IMR-90 (cell line): Measurements from ENCODE around the gene ETFA. TPM values are rescaled to one million over a fixed set of nuclear protein-coding genes. Genes with fewer than 3 reads are reported as not detected.
A peak's percentile ranks its signal among the peaks of the same experiment; 100 is the strongest.

Experiments used
- ATAC-seq: fragments of 200-7000 bp; cut with Tn5 transposase; 2 replicates; pipeline ENCODE4 v1.9.1; 2020; ENCODE audit warnings: low read depth, mild to moderate bottlenecking, moderate library complexity
- BruUV-seq: library from RNA; stranded (reverse); fragments of 400-500 nt; replicated peaks from 2 replicates; lab custom pipeline; 2021; lab: Mats Ljungman, UMichigan
- CTCF ChIA-PET: fragments of 300-600 bp; formaldehyde crosslinking; extraction: SDS; loops from one replicate; lab custom pipeline; 2021; ENCODE audit warnings: antibody characterized with exemption; lab: Yijun Ruan, JAX
- POLR2A ChIA-PET: fragments of 300-600 bp; sonication (Branson Sonifier 250); formaldehyde crosslinking; loops from one replicate; lab custom pipeline; 2022; ENCODE audit warnings: antibody characterized with exemption; ENCODE audit not compliant: unreplicated experiment; lab: Charles Lee
- DNase-seq: peaks from one replicate; pipeline ENCODE4 v3.0.0; 2013
- H2AFZ ChIP-seq: replicated peaks from 2 replicates; pipeline ENCODE3; 2013; ENCODE audit warnings: low read length, mild to moderate bottlenecking; ENCODE audit not compliant: poor library complexity
- H2AK5ac ChIP-seq: 2 replicates; pipeline ENCODE4 v1.6.1; 2013; ENCODE audit warnings: low read depth, low read length, inconsistent platforms
- H2AK9ac ChIP-seq: replicated peaks from 2 replicates; pipeline ENCODE3; 2013; ENCODE audit warnings: mild to moderate bottlenecking, low read depth, low read length, moderate library complexity; ENCODE audit not compliant: poor library complexity
- H2BK120ac ChIP-seq: 2 replicates; pipeline ENCODE4 v1.6.1; 2013; ENCODE audit warnings: low read depth, low read length, inconsistent platforms
- H2BK15ac ChIP-seq: 3 replicates; pipeline ENCODE4 v1.6.1; 2013; ENCODE audit warnings: low read depth, low read length, inconsistent platforms
- H2BK20ac ChIP-seq: 2 replicates; pipeline ENCODE4 v1.6.1; 2013; ENCODE audit warnings: low read depth, mild to moderate bottlenecking, inconsistent platforms, low read length, moderate library complexity
- H2BK5ac ChIP-seq: 2 replicates; pipeline ENCODE4 v1.6.1; 2013; ENCODE audit warnings: mild to moderate bottlenecking, low read depth, low read length, inconsistent platforms; ENCODE audit not compliant: poor library complexity, severe bottlenecking
- H3K14ac ChIP-seq: replicated peaks from 2 replicates; pipeline ENCODE4 v1.6.1; 2013; ENCODE audit warnings: low read depth, low read length, inconsistent platforms
- H3K18ac ChIP-seq: 2 replicates; pipeline ENCODE4 v1.6.1; 2013; ENCODE audit warnings: low read depth, low read length, control low read depth
- H3K23ac ChIP-seq: 2 replicates; pipeline ENCODE4 v1.6.1; 2013; ENCODE audit warnings: low read depth, low read length, inconsistent platforms
- H3K27ac ChIP-seq: 2 replicates; pipeline ENCODE4 v1.5.1; 2013; ENCODE audit warnings: mild to moderate bottlenecking, control low read depth, low read length; ENCODE audit not compliant: insufficient read depth
- H3K27me3 ChIP-seq: 2 replicates; pipeline ENCODE4 v1.6.1; 2013; ENCODE audit warnings: low read length; ENCODE audit not compliant: control insufficient read depth, insufficient read depth
- H3K36me3 ChIP-seq: 2 replicates; pipeline ENCODE4 v1.6.1; 2013; ENCODE audit warnings: low read length, mixed read lengths; ENCODE audit not compliant: control insufficient read depth, insufficient read depth
- H3K4ac ChIP-seq: 2 replicates; pipeline ENCODE4 v1.6.1; 2013; ENCODE audit warnings: low read depth, low read length, inconsistent platforms
- H3K4me1 ChIP-seq: 2 replicates; pipeline ENCODE4 v1.6.1; 2013; ENCODE audit warnings: low read length, mixed read lengths; ENCODE audit not compliant: control insufficient read depth, insufficient read depth
- H3K4me2 ChIP-seq: 2 replicates; pipeline ENCODE4 v1.6.1; 2013; ENCODE audit warnings: low read depth, mild to moderate bottlenecking, control low read depth, low read length, moderate library complexity
- H3K4me3 ChIP-seq: 2 replicates; pipeline ENCODE4 v1.5.1; 2013; ENCODE audit warnings: low read depth, mild to moderate bottlenecking, control low read depth, low read length, moderate library complexity; ENCODE audit not compliant: insufficient read depth
- H3K56ac ChIP-seq: 2 replicates; pipeline ENCODE4 v1.6.1; 2013; ENCODE audit warnings: low read length, inconsistent platforms; ENCODE audit not compliant: insufficient read depth; ENCODE audit errors: extremely low read depth
- H3K79me1 ChIP-seq, 2 experiments: 2 replicates each; pipeline ENCODE4 v1.6.1; 2013; ENCODE audit warnings: low read length in 2 of 2, inconsistent platforms in 1 of 2, low read depth in 1 of 2
- H3K9ac ChIP-seq: 2 replicates; pipeline ENCODE4 v1.6.1; 2013; ENCODE audit warnings: low read depth, low read length, control low read depth
- H3K9me1 ChIP-seq: 2 replicates; pipeline ENCODE4 v1.6.1; 2013; ENCODE audit warnings: low read length, inconsistent platforms; ENCODE audit not compliant: insufficient read depth
- H3K9me3 ChIP-seq: 2 replicates; pipeline ENCODE4 v1.6.1; 2013; ENCODE audit warnings: low read length; ENCODE audit not compliant: control insufficient read depth, insufficient read depth
- H4K20me1 ChIP-seq: 2 replicates; pipeline ENCODE4 v1.6.1; 2013; ENCODE audit warnings: low read length, inconsistent platforms; ENCODE audit not compliant: insufficient read depth
- H4K5ac ChIP-seq: 2 replicates; pipeline ENCODE4 v1.6.1; 2013; ENCODE audit warnings: mild to moderate bottlenecking, low read depth, low read length, control low read depth
- H4K8ac ChIP-seq, 2 experiments: 2 replicates each; pipeline ENCODE4 v1.6.1; 2013; ENCODE audit warnings: low read depth in 2 of 2, low read length in 2 of 2, control low read depth in 1 of 2, inconsistent platforms in 1 of 2
- H4K91ac ChIP-seq: 2 replicates; pipeline ENCODE4 v1.6.1; 2013; ENCODE audit warnings: low read depth, low read length, inconsistent platforms; ENCODE audit not compliant: insufficient read depth
- POLR2A ChIP-seq: IDR thresholded peaks from 2 replicates; pipeline ENCODE4 v1.6.1; 2012; ENCODE audit warnings: mild to moderate bottlenecking, low read depth, low read length
- WGBS, 2 experiments: methylation state at CpG; one replicate each; pipeline versions ENCODE4 v1.1.5 to v1.1.7; 2013; ENCODE audit warnings: missing lambda C conversion rate in 2 of 2; ENCODE audit not compliant: insufficient read length in 1 of 2; ENCODE audit errors: extremely low coverage in 2 of 2; 5-methylcytosine and 5-hydroxymethylcytosine counted together
- dilution Hi-C: fragments of 300-500 bp; cut with HindIII; formaldehyde crosslinking; loops from one replicate; pipeline ENCODE4 v1.14.3; 2018; ENCODE audit warnings: low sequenced_read_pairs; ENCODE audit not compliant: unreplicated experiment
- in situ Hi-C: fragments of 300-500 bp; cut with MboI; formaldehyde crosslinking; loops from 3 replicates; pipeline ENCODE4 v1.14.3; 2019; ENCODE audit warnings: low sequenced_read_pairs, inconsistent platforms, mixed read lengths
- intact Hi-C: fragments of 100-400 bp; cut with micrococcal nuclease; formaldehyde crosslinking; loops from 2 replicates; pipeline ENCODE4 v1.10.0; 2022
- polyA plus RNA-seq, 3 experiments: library from polyadenylated mRNA; depleted of rRNA; stranded (reverse); fragments of >200 nt; gene quantifications; 2 replicates each; pipeline ENCODE4 v1.2.3, GENCODE V29; 2012; ENCODE audit warnings: low replicate concordance in 1 of 3
- total RNA-seq: library from RNA; depleted of rRNA; stranded (reverse); fragments of >200 nt; gene quantifications from 2 replicates; pipeline ENCODE4 v1.2.3, GENCODE V29; 2012

ETFA gene
- total and polyA plus RNA-seq, 2 of the 4 experiments (the other 2 are of a cell fraction), result 115 to 172 TPM

DNA sequence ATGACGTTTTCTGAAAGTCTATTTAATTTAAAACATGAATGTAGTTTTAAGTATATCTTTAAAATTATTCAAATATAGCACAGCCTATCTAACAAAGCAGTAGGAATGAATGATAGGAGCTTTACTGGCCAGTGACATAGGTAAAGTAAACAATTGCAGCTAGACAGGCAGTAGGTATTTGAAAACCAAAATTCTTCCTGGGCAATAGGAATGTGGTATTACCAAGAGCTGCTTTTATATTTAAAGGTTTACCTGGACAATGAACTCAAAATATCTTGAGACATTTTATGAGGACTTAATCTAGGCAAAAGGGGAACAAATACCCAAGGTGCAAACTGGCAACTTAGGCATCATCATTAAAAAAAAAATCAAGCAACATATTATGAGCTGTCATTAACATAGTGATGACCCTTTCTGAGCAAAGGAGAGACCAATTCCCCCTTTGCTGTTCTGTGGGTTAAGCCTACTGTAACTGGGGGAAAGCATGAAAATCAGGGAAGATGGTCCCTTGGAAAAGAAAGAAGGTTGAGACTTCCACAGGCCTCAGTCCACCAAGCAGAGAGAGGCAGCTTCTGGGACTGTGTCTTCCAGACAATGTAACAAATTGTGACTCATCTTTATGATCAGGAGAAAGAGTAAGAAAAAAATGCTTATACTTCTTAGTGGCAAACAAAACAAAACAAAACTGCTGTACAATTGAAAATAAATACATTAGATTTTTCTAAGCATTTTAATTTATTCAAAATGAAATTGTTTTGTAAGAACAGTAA lies 38.2 kb upstream of the ETFA start:
- Histone ChIP-seq H3K14ac (0 out of 2 replicates have a peak overlapping the region, but pooled peaks have one; percentile 25), H3K9me1 (no peaks in the 10 kb centered on the region; the same call in 1 of the 2 replicates), H4K91ac (no peak overlapping the region), H4K8ac (no peak overlapping the region), H3K18ac (no peak overlapping the region), H3K4me1 (peaks cover 4% of the 10 kb centered on the region), H3K36me3 (no peaks in the 10 kb centered on the region), H2AK5ac (no peak overlapping the region), H3K4me2 (no peak overlapping the region), H2AFZ (no peak overlapping the region), H3K27me3 (peaks cover 7% of the 10 kb centered on the region), H3K56ac (no peak overlapping the region), H3K79me1 (no peaks in the 10 kb centered on the region), H2BK120ac (no peak overlapping the region), H3K27ac (no peak overlapping the region), H2BK15ac (no peak overlapping the region), H3K4ac (no peak overlapping the region), H3K4me3 (no peak overlapping the region), H2AK9ac (no peak overlapping the region), H3K9ac (no peak overlapping the region), H3K23ac (no peak overlapping the region), H4K5ac (no peak overlapping the region), H2BK5ac (no peak overlapping the region), H3K9me3 (no peaks in the 10 kb centered on the region), H2BK20ac (no peak overlapping the region), H4K20me1 (peaks cover 6% of the 10 kb centered on the region; the same call in 1 of the 2 replicates)
- TF ChIP-seq POLR2A, result no peak
- ChIA-PET POLR2A (no interaction called here), CTCF (interaction anchor here (0.6 to 0.9 kb wide), 3 partner anchors 11 to 281 kb away, joined by 4 to 6 read pairs (median 4); no protein-coding TSS in a partner anchor)
- DNase-seq (peak; percentile 42), ATAC-seq (peak; percentile 28; the same call in 1 of the 2 replicates)
- BruUV-seq, result no TSS peak
- in situ Hi-C loops (no loop called here), dilution Hi-C loops (no loop called here), intact Hi-C loops (loop anchor here (5.0 to 10.0 kb wide), 2 partner anchors 225 to 518 kb away; no protein-coding TSS in a partner anchor)
- no CpG with 5 or more reads among the region's 1 CpG for WGBS, 2 experiments
